HepG2 (cell line): ENCODE data around the gene AZU1. TPM values are rescaled to one million over a fixed set of nuclear protein-coding genes. Genes with fewer than 3 reads are reported as not detected.
A peak's percentile ranks its signal among the peaks of the same experiment; 100 is the strongest.

ENCODE experiments used
- ATAC-seq: fragments of 200-7000 bp; cut with Tn5 transposase; 3 replicates; pipeline ENCODE4 v1.9.1; 2020; ENCODE audit warnings: mild to moderate bottlenecking, moderate library complexity
- BruUV-seq: library from RNA; stranded (reverse); fragments of 400-500 nt; replicated peaks from 2 replicates; lab custom pipeline; 2021; lab: Mats Ljungman, UMichigan
- CTCF ChIA-PET: fragments of 300-600 bp; formaldehyde crosslinking; extraction: SDS; loops from one replicate; lab custom pipeline; 2021; ENCODE audit warnings: low total read pairs, inconsistent platforms, low intra/inter-chr PET ratio; lab: Yijun Ruan, JAX
- POLR2A ChIA-PET: fragments of 350-600 bp; sonication (Branson Sonifier 250); formaldehyde crosslinking; loops from one replicate; lab custom pipeline; 2020; ENCODE audit warnings: antibody characterized with exemption, inconsistent platforms; lab: Yijun Ruan, JAX
- DNase-seq: peaks from one replicate; pipeline ENCODE4 v3.0.0-alpha.2; 2015; ENCODE audit warnings: low spot score
- FAIRE-seq: peaks from 3 replicates; lab custom pipeline; 2011; peaks lifted over from hg19 to GRCh38; lab: Jason Lieb, UNC
- H2AFZ ChIP-seq: one replicate; pipeline ENCODE4 v1.6.1; 2011; ENCODE audit warnings: low read length, inconsistent platforms
- H3K27ac ChIP-seq: fragments of 300-600 bp; 3 replicates; pipeline ENCODE4 v1.8.0; 2011; ENCODE audit warnings: mixed run types, mild to moderate bottlenecking, mixed read lengths, low read length, inconsistent platforms; ENCODE audit not compliant: insufficient read depth; ENCODE audit errors: extremely low read length
- H3K27me3 ChIP-seq, 2 experiments: fragments of 200-600 bp in 1 of 2; 2 replicates in 1 of 2; 3 replicates in 1 of 2; pipeline versions ENCODE4 v1.6.0 to v1.8.0; 2011; ENCODE audit warnings: low read length in 2 of 2, mild to moderate bottlenecking in 2 of 2, moderate library complexity in 2 of 2, inconsistent platforms in 1 of 2; ENCODE audit not compliant: insufficient read depth in 2 of 2, control insufficient read depth in 1 of 2
- H3K36me3 ChIP-seq, 2 experiments: fragments of 200-600 bp in 1 of 2; replicated peaks in 1 of 2; 2 replicates in 1 of 2; 3 replicates in 1 of 2; pipeline versions ENCODE4 v1.5.1 to v1.8.0; 2011; ENCODE audit warnings: low read length in 2 of 2, inconsistent platforms in 1 of 2; ENCODE audit not compliant: insufficient read depth in 2 of 2, control insufficient read depth in 1 of 2
- H3K4me1 ChIP-seq: 2 replicates; pipeline ENCODE4 v1.5.1; 2012; ENCODE audit warnings: low read length, inconsistent platforms; ENCODE audit not compliant: insufficient read depth
- H3K4me2 ChIP-seq: 2 replicates; pipeline ENCODE4 v1.6.0; 2011; ENCODE audit warnings: low read depth, low read length, inconsistent platforms
- H3K4me3 ChIP-seq, 3 experiments: fragments of 200-600 bp in 1 of 3; sonication (generic), shearing (Covaris generic) in 1 of 3; replicated peaks in 1 of 3; 2 replicates each; pipeline ENCODE4 v1.5.1; 2011 to 2016; ENCODE audit warnings: low read length in 3 of 3, inconsistent platforms in 2 of 3, low read depth in 2 of 3, mild to moderate bottlenecking in 2 of 3, control low read depth in 1 of 3, mixed read lengths in 1 of 3; ENCODE audit not compliant: insufficient read depth in 1 of 3
- H3K79me2 ChIP-seq: one replicate; pipeline ENCODE4 v1.6.1; 2011; ENCODE audit warnings: low read length, inconsistent platforms; ENCODE audit not compliant: insufficient read depth
- H3K9ac ChIP-seq: 2 replicates; pipeline ENCODE4 v1.6.0; 2011; ENCODE audit warnings: mild to moderate bottlenecking, low read depth, low read length, inconsistent platforms; ENCODE audit not compliant: insufficient read depth
- H3K9me3 ChIP-seq: 2 replicates; pipeline ENCODE4 v1.5.1; 2012; ENCODE audit warnings: mild to moderate bottlenecking, low read length
- H4K20me1 ChIP-seq: 2 replicates; pipeline ENCODE4 v1.6.0; 2011; ENCODE audit warnings: inconsistent platforms, mild to moderate bottlenecking, low read length, moderate library complexity; ENCODE audit not compliant: insufficient read depth
- AGO2 ChIP-seq: fragments of 200-400 bp; formaldehyde crosslinking; optimal IDR thresholded peaks from 2 replicates; pipeline ENCODE3; 2017; ENCODE audit warnings: mild to moderate bottlenecking, low read depth, low read length, moderate library complexity
- HOXA9 ChIP-seq: sonication (generic); formaldehyde crosslinking; IDR thresholded peaks from 2 replicates; pipeline ENCODE4 v1.8.1; 2022; ENCODE audit warnings: missing genetic modification reagents, mild to moderate bottlenecking, moderate library complexity, borderline replicate concordance
- POLR2A ChIP-seq, 2 experiments: IDR thresholded peaks; 2 replicates each; pipeline ENCODE4 v1.6.1; 2011; ENCODE audit warnings: low read depth in 2 of 2, low read length in 2 of 2, mild to moderate bottlenecking in 1 of 2, moderate library complexity in 1 of 2; ENCODE audit not compliant: insufficient read depth in 1 of 2
- RARG ChIP-seq: sonication (generic); formaldehyde crosslinking; IDR thresholded peaks from 2 replicates; pipeline ENCODE4 v1.4.0; 2020; ENCODE audit warnings: low read depth, mild to moderate bottlenecking, missing genetic modification reagents
- RBFOX2 ChIP-seq: fragments of 200-400 bp; formaldehyde crosslinking; IDR thresholded peaks from 2 replicates; pipeline ENCODE4 v1.6.1; 2017; ENCODE audit warnings: low read depth, mild to moderate bottlenecking, low read length
- SIN3B ChIP-seq: fragments of 150-350 bp; IDR thresholded peaks from 2 replicates; pipeline ENCODE4 v1.6.1; 2014; ENCODE audit warnings: low read length
- ZFP91 ChIP-seq: sonication (generic); formaldehyde crosslinking; IDR thresholded peaks from 2 replicates; pipeline ENCODE4 v1.9.0; 2022; ENCODE audit warnings: missing genetic modification reagents, mild to moderate bottlenecking, borderline replicate concordance
- WGBS: methylation state at CpG from one replicate; pipeline ENCODE4 v1.1.6; 2017; ENCODE audit warnings: low lambda C conversion rate; 5-methylcytosine and 5-hydroxymethylcytosine counted together
- in situ Hi-C: cut with HindIII; loops from 2 replicates; pipeline ENCODE4 v1.10.0; 2017; ENCODE audit warnings: low pct_unique_long_range_greater_than_20kb; ENCODE audit not compliant: extremely low pct_ligation_motif_present
- intact Hi-C: fragments of 100-400 bp; cut with micrococcal nuclease; formaldehyde crosslinking; loops from one replicate; pipeline ENCODE4 v1.10.0; 2022; ENCODE audit not compliant: unreplicated experiment
- polyA plus RNA-seq, 8 experiments: library from polyadenylated mRNA; depleted of rRNA in 3 of 8; stranded (reverse) in 7 of 8; unstranded in 1 of 8; fragments of >200 nt; fragmentation: Illumina TruSeq in 4 of 8; extraction: Trizol in 4 of 8; gene quantifications; 2 replicates each; pipeline versions ENCODE4 v1.2.1 to v1.2.3, GENCODE V29; 2011 to 2016; ENCODE audit warnings: low read depth in 4 of 8, missing spikeins in 1 of 8, mixed read lengths in 1 of 8; ENCODE audit not compliant: insufficient read depth in 1 of 8
- total RNA-seq, 5 experiments: library from RNA; depleted of rRNA; stranded (reverse); fragments of >200 nt; fragmentation: Illumina TruSeq; extraction: Trizol; gene quantifications; 2 replicates each; pipeline ENCODE4 v1.2.3, GENCODE V29; 2016; ENCODE audit warnings: low read depth in 1 of 5

AZU1 gene
- total and polyA plus RNA-seq, 2 of the 13 experiments (the other 11 are each of a cell fraction or from before 2014, with no cell fraction given), result not detected

- ATAC-seq (no peak; the same call in 2 of the 3 replicates), FAIRE-seq (no peak), DNase-seq (no peak)
- no peaks in the 10 kb centered on the region for H3K27me3 ChIP-seq
- in situ Hi-C loops (no loop called here), intact Hi-C loops (no loop called here)
- H3K9me3 ChIP-seq, result no peaks in the 10 kb centered on the region
- peaks cover 73% of the 10 kb centered on the region for H3K79me2 ChIP-seq
- CTCF ChIA-PET, result no interaction called here
- H3K27ac ChIP-seq, result no peak overlapping the region
- H2AFZ ChIP-seq, result no peak overlapping the region
- WGBS, result 80% methylated on average over 2 of the region's 33 CpGs
- H3K4me2 ChIP-seq, result no peak overlapping the region
- no TSS peak for BruUV-seq
- H3K36me3 ChIP-seq, result peaks cover 57 to 96% of the 10 kb centered on the region in 2 experiments; a peak in 4 of 5 replicates
- H4K20me1 ChIP-seq, result peaks cover 86% of the 10 kb centered on the region
- H3K4me3 ChIP-seq, result no peak overlapping the region
- POLR2A ChIA-PET, result no interaction called here
- no peak overlapping the region for H3K9ac ChIP-seq
- 0 out of 2 replicates have a peak, but pooled peaks have one; percentile 27 for TF ChIP-seq ZFP91
- TF ChIP-seq RARG (CRISPR knock-in tag), result no peak
- no peak for TF ChIP-seq SIN3B
- peak; percentile 32 for TF ChIP-seq RBFOX2
- TF ChIP-seq HOXA9 (CRISPR knock-in tag), result 0 out of 2 replicates have a peak, but pooled peaks have one; percentile 29
- TF ChIP-seq AGO2, result peak; percentile 69
- TF ChIP-seq POLR2A (IDR thresholded peaks at IDR 0.05; ENCODE audit: insufficient read depth in 1 of 2, low read depth in 2 of 2, low read length in 2 of 2), result peak in 1 of 2 experiments; percentile 4; a peak in 1 of 4 replicates
- H3K4me1 ChIP-seq, result peaks cover 25% of the 10 kb centered on the region
These were observed 22.5 kb upstream of the AZU1 start for GRCh38 chr19:805166-805551.
